Subcutaneous adipose tissue (tissue), 4 donors: ENCODE measurements around the gene CCSER2. TPM values are rescaled to one million over a fixed set of nuclear protein-coding genes. Genes with fewer than 3 reads are reported as not detected.

Experiments
- CTCF ChIP-seq: fragments of 450-650 bp; IDR thresholded peaks from one replicate; pipeline ENCODE4 v1.5.1; 2016; ENCODE audit warnings: low read depth, mild to moderate bottlenecking, control low read depth, antibody characterized with exemption, moderate library complexity
- total RNA-seq, 4 donors: library from RNA; depleted of rRNA; stranded (reverse); fragments of >200 nt; gene quantifications; one replicate each; pipeline ENCODE4 v1.1.0, GENCODE V29; 2016

CCSER2 gene
- total RNA-seq, 4 donors from 2014 or later: 43.7 to 63.9 (median 58.1) TPM

GRCh38 chr10:84460520-84460919 lies 132.1 kb downstream of the CCSER2 start:
- no peak for TF ChIP-seq CTCF

- TF ChIP-seq CTCF: no peak
Measured at GRCh38 chr10:84469470-84469869, 141.1 kb downstream of the CCSER2 start.

- no peak for TF ChIP-seq CTCF
Measured at GRCh38 chr10:84473136-84473535, 144.7 kb downstream of the CCSER2 start.

GRCh38 chr10:84477398-84478128 lies 149.2 kb downstream of the CCSER2 start:
- no peak for TF ChIP-seq CTCF

GRCh38 chr10:84478151-84478550 lies 149.8 kb downstream of the CCSER2 start:
- TF ChIP-seq CTCF: no peak

GRCh38 chr10:84478679-84479078 lies 150.3 kb downstream of the CCSER2 start:
- no peak for TF ChIP-seq CTCF

- no peak for TF ChIP-seq CTCF
Measured at GRCh38 chr10:84484541-84484940, 156.2 kb downstream of the CCSER2 start.
